HG02623 (cell line): ENCODE results near the gene FAXDC2.
"Not testable (repeated sequence)": the region's sequence is repeated elsewhere in the genome, so short reads cannot be mapped to it uniquely, and the experiment has no call there.

ENCODE experiments used
- ATAC-seq: cut with Tn5 transposase; IDR thresholded peaks from one replicate; pipeline ENCODE4 v1.9.1; 2021; ENCODE audit warnings: moderate library complexity; ENCODE audit not compliant: unreplicated experiment

Gene FAXDC2

GRCh38 chr5:154831451-154831850 is 19.0 kb downstream of the FAXDC2 start:
- ATAC-seq, result no peak

- ATAC-seq, result no peak
These were observed 19.8 kb downstream of the FAXDC2 start for GRCh38 chr5:154830596-154830995.

GRCh38 chr5:154830219-154830595 is 20.2 kb downstream of the FAXDC2 start:
- no peak for ATAC-seq

- ATAC-seq, result no peak
These were observed 20.7 kb downstream of the FAXDC2 start for GRCh38 chr5:154829589-154830218.

GRCh38 chr5:154829181-154829588 is 21.2 kb downstream of the FAXDC2 start:
- ATAC-seq, result no peak

- no peak for ATAC-seq
These were observed 26.3 kb downstream of the FAXDC2 start for GRCh38 chr5:154824070-154824469.

- no peak for ATAC-seq
These were observed 26.8 kb downstream of the FAXDC2 start for GRCh38 chr5:154823605-154824004.

GRCh38 chr5:154822896-154823295 is 27.5 kb downstream of the FAXDC2 start:
- not testable (repeated sequence) for ATAC-seq

GRCh38 chr5:154820383-154820782 is 30.0 kb downstream of the FAXDC2 start:
- ATAC-seq, result no peak

- ATAC-seq, result no peak
These were observed 30.9 kb downstream of the FAXDC2 start for GRCh38 chr5:154819546-154819945.

GRCh38 chr5:154818471-154819116 is 31.8 kb downstream of the FAXDC2 start:
- no peak for ATAC-seq

- ATAC-seq, result no peak
These were observed 32.6 kb downstream of the FAXDC2 start for GRCh38 chr5:154817815-154818214.

- ATAC-seq, result no peak
These were observed 33.4 kb downstream of the FAXDC2 start for GRCh38 chr5:154816891-154817492.

GRCh38 chr5:154815684-154816247 is 34.6 kb downstream of the FAXDC2 start:
- no peak for ATAC-seq

GRCh38 chr5:154815025-154815424 is 35.4 kb downstream of the FAXDC2 start:
- ATAC-seq, result no peak

- no peak for ATAC-seq
These were observed 36.7 kb downstream of the FAXDC2 start for GRCh38 chr5:154813736-154814135.

- no peak for ATAC-seq
These were observed 37.2 kb downstream of the FAXDC2 start for GRCh38 chr5:154813158-154813557.

- no peak for ATAC-seq
These were observed 38.5 kb downstream of the FAXDC2 start for GRCh38 chr5:154811653-154812465.

- ATAC-seq, result no peak
These were observed 39.2 kb downstream of the FAXDC2 start for GRCh38 chr5:154811239-154811638.

- no peak for ATAC-seq
These were observed 44.2 kb downstream of the FAXDC2 start for GRCh38 chr5:154806176-154806575.

GRCh38 chr5:154802050-154802449 is 48.4 kb downstream of the FAXDC2 start:
- no peak for ATAC-seq
